ENCODE data around the gene LLCFC1. TPM values are rescaled to one million over a fixed set of nuclear protein-coding genes. Genes with fewer than 3 reads are reported as not detected.

LLCFC1 gene
- total and polyA plus RNA-seq, 2 of the 8 experiments (the other 6 are each of a cell fraction or from before 2014, with no cell fraction given): not detected

- TF ChIP-seq, protein P1, sequence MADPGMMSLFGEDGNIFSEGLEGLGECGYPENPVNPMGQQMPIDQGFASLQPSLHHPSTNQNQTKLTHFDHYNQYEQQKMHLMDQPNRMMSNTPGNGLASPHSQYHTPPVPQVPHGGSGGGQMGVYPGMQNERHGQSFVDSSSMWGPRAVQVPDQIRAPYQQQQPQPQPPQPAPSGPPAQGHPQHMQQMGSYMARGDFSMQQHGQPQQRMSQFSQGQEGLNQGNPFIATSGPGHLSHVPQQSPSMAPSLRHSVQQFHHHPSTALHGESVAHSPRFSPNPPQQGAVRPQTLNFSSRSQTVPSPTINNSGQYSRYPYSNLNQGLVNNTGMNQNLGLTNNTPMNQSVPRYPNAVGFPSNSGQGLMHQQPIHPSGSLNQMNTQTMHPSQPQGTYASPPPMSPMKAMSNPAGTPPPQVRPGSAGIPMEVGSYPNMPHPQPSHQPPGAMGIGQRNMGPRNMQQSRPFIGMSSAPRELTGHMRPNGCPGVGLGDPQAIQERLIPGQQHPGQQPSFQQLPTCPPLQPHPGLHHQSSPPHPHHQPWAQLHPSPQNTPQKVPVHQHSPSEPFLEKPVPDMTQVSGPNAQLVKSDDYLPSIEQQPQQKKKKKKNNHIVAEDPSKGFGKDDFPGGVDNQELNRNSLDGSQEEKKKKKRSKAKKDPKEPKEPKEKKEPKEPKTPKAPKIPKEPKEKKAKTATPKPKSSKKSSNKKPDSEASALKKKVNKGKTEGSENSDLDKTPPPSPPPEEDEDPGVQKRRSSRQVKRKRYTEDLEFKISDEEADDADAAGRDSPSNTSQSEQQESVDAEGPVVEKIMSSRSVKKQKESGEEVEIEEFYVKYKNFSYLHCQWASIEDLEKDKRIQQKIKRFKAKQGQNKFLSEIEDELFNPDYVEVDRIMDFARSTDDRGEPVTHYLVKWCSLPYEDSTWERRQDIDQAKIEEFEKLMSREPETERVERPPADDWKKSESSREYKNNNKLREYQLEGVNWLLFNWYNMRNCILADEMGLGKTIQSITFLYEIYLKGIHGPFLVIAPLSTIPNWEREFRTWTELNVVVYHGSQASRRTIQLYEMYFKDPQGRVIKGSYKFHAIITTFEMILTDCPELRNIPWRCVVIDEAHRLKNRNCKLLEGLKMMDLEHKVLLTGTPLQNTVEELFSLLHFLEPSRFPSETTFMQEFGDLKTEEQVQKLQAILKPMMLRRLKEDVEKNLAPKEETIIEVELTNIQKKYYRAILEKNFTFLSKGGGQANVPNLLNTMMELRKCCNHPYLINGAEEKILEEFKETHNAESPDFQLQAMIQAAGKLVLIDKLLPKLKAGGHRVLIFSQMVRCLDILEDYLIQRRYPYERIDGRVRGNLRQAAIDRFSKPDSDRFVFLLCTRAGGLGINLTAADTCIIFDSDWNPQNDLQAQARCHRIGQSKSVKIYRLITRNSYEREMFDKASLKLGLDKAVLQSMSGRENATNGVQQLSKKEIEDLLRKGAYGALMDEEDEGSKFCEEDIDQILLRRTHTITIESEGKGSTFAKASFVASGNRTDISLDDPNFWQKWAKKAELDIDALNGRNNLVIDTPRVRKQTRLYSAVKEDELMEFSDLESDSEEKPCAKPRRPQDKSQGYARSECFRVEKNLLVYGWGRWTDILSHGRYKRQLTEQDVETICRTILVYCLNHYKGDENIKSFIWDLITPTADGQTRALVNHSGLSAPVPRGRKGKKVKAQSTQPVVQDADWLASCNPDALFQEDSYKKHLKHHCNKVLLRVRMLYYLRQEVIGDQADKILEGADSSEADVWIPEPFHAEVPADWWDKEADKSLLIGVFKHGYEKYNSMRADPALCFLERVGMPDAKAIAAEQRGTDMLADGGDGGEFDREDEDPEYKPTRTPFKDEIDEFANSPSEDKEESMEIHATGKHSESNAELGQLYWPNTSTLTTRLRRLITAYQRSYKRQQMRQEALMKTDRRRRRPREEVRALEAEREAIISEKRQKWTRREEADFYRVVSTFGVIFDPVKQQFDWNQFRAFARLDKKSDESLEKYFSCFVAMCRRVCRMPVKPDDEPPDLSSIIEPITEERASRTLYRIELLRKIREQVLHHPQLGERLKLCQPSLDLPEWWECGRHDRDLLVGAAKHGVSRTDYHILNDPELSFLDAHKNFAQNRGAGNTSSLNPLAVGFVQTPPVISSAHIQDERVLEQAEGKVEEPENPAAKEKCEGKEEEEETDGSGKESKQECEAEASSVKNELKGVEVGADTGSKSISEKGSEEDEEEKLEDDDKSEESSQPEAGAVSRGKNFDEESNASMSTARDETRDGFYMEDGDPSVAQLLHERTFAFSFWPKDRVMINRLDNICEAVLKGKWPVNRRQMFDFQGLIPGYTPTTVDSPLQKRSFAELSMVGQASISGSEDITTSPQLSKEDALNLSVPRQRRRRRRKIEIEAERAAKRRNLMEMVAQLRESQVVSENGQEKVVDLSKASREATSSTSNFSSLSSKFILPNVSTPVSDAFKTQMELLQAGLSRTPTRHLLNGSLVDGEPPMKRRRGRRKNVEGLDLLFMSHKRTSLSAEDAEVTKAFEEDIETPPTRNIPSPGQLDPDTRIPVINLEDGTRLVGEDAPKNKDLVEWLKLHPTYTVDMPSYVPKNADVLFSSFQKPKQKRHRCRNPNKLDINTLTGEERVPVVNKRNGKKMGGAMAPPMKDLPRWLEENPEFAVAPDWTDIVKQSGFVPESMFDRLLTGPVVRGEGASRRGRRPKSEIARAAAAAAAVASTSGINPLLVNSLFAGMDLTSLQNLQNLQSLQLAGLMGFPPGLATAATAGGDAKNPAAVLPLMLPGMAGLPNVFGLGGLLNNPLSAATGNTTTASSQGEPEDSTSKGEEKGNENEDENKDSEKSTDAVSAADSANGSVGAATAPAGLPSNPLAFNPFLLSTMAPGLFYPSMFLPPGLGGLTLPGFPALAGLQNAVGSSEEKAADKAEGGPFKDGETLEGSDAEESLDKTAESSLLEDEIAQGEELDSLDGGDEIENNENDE (IDR thresholded peaks at IDR 0.05; ENCODE audit: insufficient replicate concordance, low read length): no peak
- no peak for TF ChIP-seq YY1 (IDR thresholded peaks at IDR 0.05; ENCODE audit: low read depth, low read length)
Observed at GRCh38 chr7:142942746-142943145, 3.5 kb downstream of the LLCFC1 start (continued).
